Measurements from ENCODE around the gene ECI1.

DNA sequence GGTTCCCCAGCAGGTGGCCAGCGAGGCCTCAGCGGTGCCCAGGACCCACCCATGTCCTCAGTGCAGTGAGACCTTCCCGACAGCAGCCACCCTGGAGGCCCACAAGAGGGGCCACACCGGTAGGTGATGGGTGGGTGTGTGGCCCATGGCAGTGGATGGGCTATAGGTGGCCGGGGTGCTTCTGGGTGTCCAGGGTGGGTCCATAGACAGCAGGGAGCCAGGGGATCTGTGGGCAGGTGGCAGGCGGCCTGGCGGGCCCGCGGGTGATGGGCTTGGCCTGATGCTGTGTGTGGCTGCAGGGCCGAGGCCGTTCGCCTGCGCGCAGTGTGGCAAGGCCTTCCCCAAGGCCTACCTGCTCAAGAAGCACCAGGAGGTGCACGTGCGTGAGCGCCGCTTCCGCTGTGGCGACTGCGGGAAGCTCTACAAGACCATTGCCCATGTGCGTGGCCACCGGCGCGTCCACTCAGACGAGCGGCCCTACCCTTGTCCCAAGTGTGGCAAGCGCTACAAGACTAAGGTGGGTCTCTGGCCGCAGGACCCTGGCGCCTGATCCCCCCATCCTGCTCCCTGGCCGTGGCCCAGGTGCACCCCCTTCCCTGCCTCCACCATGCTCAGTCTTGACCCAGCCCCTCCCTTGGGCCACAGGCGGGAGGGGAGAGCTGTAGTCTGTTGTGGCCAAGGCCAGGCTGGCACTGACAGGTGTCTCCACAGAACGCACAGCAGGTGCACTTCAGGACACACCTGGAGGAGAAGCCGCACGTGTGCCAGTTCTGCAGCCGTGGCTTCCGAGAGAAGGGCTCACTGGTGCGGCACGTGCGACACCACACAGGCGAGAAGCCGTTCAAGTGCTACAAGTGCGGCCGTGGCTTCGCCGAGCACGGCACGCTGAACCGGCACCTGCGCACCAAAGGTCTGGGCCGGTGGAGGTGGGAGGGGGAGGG, 17.2 kb downstream of the ECI1 start:
- TF ChIP-seq ZNF549 (CRISPR knock-in tag; IDR thresholded peaks at IDR 0.05) (no peak), CTCF (CRISPR knock-in tag; IDR thresholded peaks at IDR 0.05) (no peak), MLLT10 (CRISPR knock-in tag; IDR thresholded peaks at IDR 0.05) (no peak), NCOA2 (CRISPR knock-in tag; IDR thresholded peaks at IDR 0.05) (no peak)

Data from HepG2 (cell line).